SU-DHL-6 (cell line): ENCODE results near the gene TTC23L.

Source experiments
- H2AFZ ChIP-seq: fragments of 200-600 bp; sonication (generic); 2 replicates; pipeline ENCODE4 v1.6.1; 2014; ENCODE audit warnings: low read depth, mild to moderate bottlenecking, moderate library complexity, mixed read lengths, antibody characterized with exemption, low read length; ENCODE audit not compliant: severe bottlenecking
- H3F3A ChIP-seq: fragments of 200-600 bp; shearing (Covaris generic); 2 replicates; pipeline ENCODE4 v1.6.0; 2016; ENCODE audit warnings: antibody characterized with exemption, mild to moderate bottlenecking; ENCODE audit not compliant: insufficient read depth
- H3K27ac ChIP-seq: fragments of 200-600 bp; sonication (generic); 2 replicates; pipeline ENCODE4 v1.5.1; 2016; ENCODE audit warnings: low read depth, mild to moderate bottlenecking, low read length, moderate library complexity, mixed read lengths
- H3K27me3 ChIP-seq: fragments of 200-600 bp; sonication (generic), shearing (Covaris generic); 2 replicates; pipeline ENCODE4 v1.6.0; 2014; ENCODE audit warnings: mild to moderate bottlenecking, low read length
- H3K36me3 ChIP-seq: fragments of 200-600 bp; sonication (generic); 2 replicates; pipeline ENCODE4 v1.6.1; 2014; ENCODE audit warnings: mild to moderate bottlenecking, low read length, mixed read lengths
- H3K4me2 ChIP-seq: fragments of 300-600, 200-600 bp; shearing (Covaris generic), sonication (generic); 2 replicates; pipeline ENCODE4 v1.6.0; 2014; ENCODE audit warnings: low read length, low read depth, mild to moderate bottlenecking; ENCODE audit not compliant: poor library complexity, severe bottlenecking
- H3K4me3 ChIP-seq: fragments of 200-600 bp; sonication (generic); 2 replicates; pipeline ENCODE4 v1.5.1; 2014; ENCODE audit warnings: antibody characterized with exemption, low read length, mild to moderate bottlenecking, mixed read lengths; ENCODE audit not compliant: insufficient read depth, poor library complexity, severe bottlenecking
- H3K79me2 ChIP-seq: fragments of 200-600 bp; sonication (generic); 2 replicates; pipeline ENCODE4 v1.6.1; 2014; ENCODE audit warnings: mild to moderate bottlenecking, low read length, moderate library complexity; ENCODE audit not compliant: insufficient read depth
- H3K9ac ChIP-seq: fragments of 200-600 bp; sonication (generic); 2 replicates; pipeline ENCODE4 v1.7.0; 2014; ENCODE audit warnings: mild to moderate bottlenecking, low read length
- H3K9me2 ChIP-seq: fragments of 200-600 bp; sonication (generic); replicated peaks from 2 replicates; pipeline ENCODE4 v1.6.1; 2014; ENCODE audit warnings: low read length; ENCODE audit not compliant: insufficient read depth
- H3K9me3 ChIP-seq: fragments of 200-600 bp; sonication (generic); 2 replicates; pipeline ENCODE4 v1.6.1; 2014; ENCODE audit warnings: low read length, mixed read lengths; ENCODE audit not compliant: insufficient read depth
- H4K20me1 ChIP-seq: fragments of 200-600 bp; sonication (generic); 2 replicates; pipeline ENCODE4 v1.6.1; 2014; ENCODE audit warnings: low read depth, mild to moderate bottlenecking, antibody characterized with exemption, low read length, moderate library complexity, mixed read lengths
- EZH2phosphoT487 ChIP-seq: fragments of 200-600 bp; sonication (generic), shearing (Covaris generic); conservative IDR thresholded peaks from 2 replicates; pipeline ENCODE4 v1.6.1; 2018; ENCODE audit warnings: mild to moderate bottlenecking, antibody characterized with exemption, low read length, moderate library complexity, mixed read lengths
- TF ChIP-seq, protein P1 (sequence below): fragments of 200-600 bp; sonication (generic); IDR thresholded peaks from one replicate; pipeline ENCODE4 v1.5.1; 2017; ENCODE audit warnings: antibody characterized with exemption, mild to moderate bottlenecking, low read length, moderate library complexity; ENCODE audit not compliant: insufficient read depth, poor library complexity, severe bottlenecking

The TTC23L gene

DNA sequence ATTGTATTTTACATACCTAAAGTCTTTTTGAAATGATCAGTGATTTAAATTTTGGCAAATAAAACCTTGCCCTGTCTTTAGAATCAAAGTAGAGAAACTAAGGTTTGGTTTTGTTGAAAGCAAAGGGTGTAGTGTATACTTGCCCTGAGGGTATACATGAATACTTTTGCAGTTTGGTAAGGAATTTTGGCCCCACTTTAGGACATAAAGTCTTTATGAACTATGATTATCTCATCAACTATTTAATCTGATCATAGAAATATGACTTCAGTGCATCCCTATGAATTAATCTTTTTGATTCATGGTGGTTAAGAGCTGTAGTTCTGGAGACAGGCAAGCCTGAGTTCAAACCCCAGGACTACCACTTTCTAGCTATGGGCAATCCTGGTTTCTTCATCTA lies 58.7 kb downstream of the TTC23L start:
- TF ChIP-seq, protein P1, sequence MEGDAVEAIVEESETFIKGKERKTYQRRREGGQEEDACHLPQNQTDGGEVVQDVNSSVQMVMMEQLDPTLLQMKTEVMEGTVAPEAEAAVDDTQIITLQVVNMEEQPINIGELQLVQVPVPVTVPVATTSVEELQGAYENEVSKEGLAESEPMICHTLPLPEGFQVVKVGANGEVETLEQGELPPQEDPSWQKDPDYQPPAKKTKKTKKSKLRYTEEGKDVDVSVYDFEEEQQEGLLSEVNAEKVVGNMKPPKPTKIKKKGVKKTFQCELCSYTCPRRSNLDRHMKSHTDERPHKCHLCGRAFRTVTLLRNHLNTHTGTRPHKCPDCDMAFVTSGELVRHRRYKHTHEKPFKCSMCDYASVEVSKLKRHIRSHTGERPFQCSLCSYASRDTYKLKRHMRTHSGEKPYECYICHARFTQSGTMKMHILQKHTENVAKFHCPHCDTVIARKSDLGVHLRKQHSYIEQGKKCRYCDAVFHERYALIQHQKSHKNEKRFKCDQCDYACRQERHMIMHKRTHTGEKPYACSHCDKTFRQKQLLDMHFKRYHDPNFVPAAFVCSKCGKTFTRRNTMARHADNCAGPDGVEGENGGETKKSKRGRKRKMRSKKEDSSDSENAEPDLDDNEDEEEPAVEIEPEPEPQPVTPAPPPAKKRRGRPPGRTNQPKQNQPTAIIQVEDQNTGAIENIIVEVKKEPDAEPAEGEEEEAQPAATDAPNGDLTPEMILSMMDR: no peak
- TF ChIP-seq EZH2phosphoT487: no peak

DNA sequence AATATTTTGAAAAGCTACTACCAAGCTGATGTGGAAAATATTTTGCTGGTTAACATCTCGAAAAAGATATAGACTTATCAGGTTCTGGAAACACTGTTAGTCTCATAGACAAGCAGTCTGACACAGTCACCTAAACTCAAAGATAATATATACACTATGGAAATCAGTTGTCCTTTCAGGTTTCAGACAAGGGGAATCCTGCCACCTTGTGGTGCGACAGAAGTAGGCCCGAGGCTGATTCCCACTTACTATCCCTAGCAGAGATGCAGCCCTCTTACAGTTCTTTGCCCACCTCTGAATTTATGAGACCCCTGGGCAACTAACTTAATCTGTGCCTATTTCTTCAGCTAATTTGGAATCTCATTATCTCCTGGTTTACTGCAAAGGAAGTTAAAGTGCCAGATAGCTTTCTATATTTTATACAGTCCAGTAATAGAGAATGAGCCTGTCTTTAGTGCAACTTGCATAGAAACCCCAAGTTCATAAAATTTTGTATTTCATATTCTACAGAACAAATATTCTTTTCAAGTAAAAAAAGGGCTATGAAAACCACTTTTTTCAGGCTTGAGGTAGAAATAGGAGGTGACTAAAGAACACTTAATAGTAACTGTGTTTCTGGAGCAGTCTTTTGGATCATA lies 59.4 kb downstream of the TTC23L start:
- H3K36me3 ChIP-seq: peaks cover 4% of the 10 kb centered on the region; the same call in 1 of the 2 replicates
- H3K27ac ChIP-seq: no peak overlapping the region
- no peak overlapping the region for H3K9ac ChIP-seq

More for the DNA sequence above, 58.7 kb downstream of the TTC23L start:
- no peaks in the 10 kb centered on the region for H3K9me2 ChIP-seq
- H3K9ac ChIP-seq: no peak overlapping the region
- no peak overlapping the region for H3K27ac ChIP-seq
- no peaks in the 10 kb centered on the region for H3K36me3 ChIP-seq
- H2AFZ ChIP-seq: no peak overlapping the region
- no peaks in the 10 kb centered on the region for H4K20me1 ChIP-seq
- H3F3A ChIP-seq: 0 out of 2 replicates have a peak, but pooled peaks cover 10% of the 10 kb centered on the region
- H3K27me3 ChIP-seq: no peaks in the 10 kb centered on the region
- H3K4me2 ChIP-seq: no peak overlapping the region
- H3K4me3 ChIP-seq: no peak overlapping the region
- no peaks in the 10 kb centered on the region for H3K9me3 ChIP-seq
- H3K79me2 ChIP-seq: no peaks in the 10 kb centered on the region

DNA sequence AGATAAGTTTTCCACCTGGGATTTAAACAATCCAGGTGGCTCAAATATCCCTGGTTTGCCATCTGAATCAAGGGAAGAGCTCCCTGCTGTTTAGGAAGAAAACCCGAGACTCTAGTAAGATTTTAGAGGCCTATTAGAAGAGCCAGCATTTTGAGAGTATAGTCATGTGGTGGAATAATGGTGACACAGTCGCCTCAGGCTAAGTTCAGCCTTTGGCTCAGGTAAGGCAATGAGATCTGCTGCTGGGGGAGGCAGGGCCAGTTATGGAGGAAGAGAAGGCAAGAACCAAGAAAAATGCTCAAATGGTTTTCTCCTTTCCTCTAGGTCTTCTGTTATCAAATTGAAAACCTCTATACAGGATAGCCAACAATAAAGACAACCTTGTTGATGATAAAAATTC lies 60.1 kb downstream of the TTC23L start:
- Histone ChIP-seq H3K9me2 (no peaks in the 10 kb centered on the region), H4K20me1 (no peaks in the 10 kb centered on the region), H3F3A (0 out of 2 replicates have a peak, but pooled peaks cover 10% of the 10 kb centered on the region), H3K27me3 (no peaks in the 10 kb centered on the region), H3K4me3 (no peak overlapping the region), H3K9me3 (no peaks in the 10 kb centered on the region), H3K27ac (no peak overlapping the region), H3K79me2 (no peaks in the 10 kb centered on the region), H3K36me3 (peaks cover 4% of the 10 kb centered on the region; the same call in 1 of the 2 replicates), H3K9ac (no peak overlapping the region), H3K4me2 (no peak overlapping the region), H2AFZ (no peak overlapping the region)
- TF ChIP-seq, protein P1: no peak
- TF ChIP-seq EZH2phosphoT487: no peak

More for the DNA sequence above, 59.4 kb downstream of the TTC23L start:
- H3K4me2 ChIP-seq: no peak overlapping the region
- no peaks in the 10 kb centered on the region for H4K20me1 ChIP-seq
- 0 out of 2 replicates have a peak, but pooled peaks cover 10% of the 10 kb centered on the region for H3F3A ChIP-seq
- no peaks in the 10 kb centered on the region for H3K27me3 ChIP-seq
- no peak overlapping the region for H2AFZ ChIP-seq
- no peak overlapping the region for H3K4me3 ChIP-seq
- no peaks in the 10 kb centered on the region for H3K9me3 ChIP-seq
- no peaks in the 10 kb centered on the region for H3K9me2 ChIP-seq
- H3K79me2 ChIP-seq: no peaks in the 10 kb centered on the region
- no peak for TF ChIP-seq EZH2phosphoT487
- TF ChIP-seq, protein P1: peak; percentile 46
